ENCODE data around the gene TAS1R1.
A peak's percentile ranks its signal among the peaks of the same experiment; 100 is the strongest.
"Not testable (repeated sequence)": the region's sequence is repeated elsewhere in the genome, so short reads cannot be mapped to it uniquely, and the experiment has no call there.

The TAS1R1 gene

GRCh38 chr1:6523566-6523965 lies 31.5 kb upstream of the TAS1R1 start:
- peak; percentile 20 to 29 for DNase-seq

- DNase-seq: no peak
Observed at GRCh38 chr1:6526316-6526715, 28.8 kb upstream of the TAS1R1 start.

- no peak for DNase-seq
Observed at GRCh38 chr1:6528492-6528891, 26.6 kb upstream of the TAS1R1 start.

- no peak for DNase-seq
Observed at GRCh38 chr1:6530504-6531160, 24.5 kb upstream of the TAS1R1 start.

- no peak for DNase-seq
Observed at GRCh38 chr1:6531996-6532395, 23.1 kb upstream of the TAS1R1 start.

GRCh38 chr1:6534248-6534822 lies 20.8 kb upstream of the TAS1R1 start:
- no peak for DNase-seq

- DNase-seq: no peak
Observed at GRCh38 chr1:6535214-6535613, 19.9 kb upstream of the TAS1R1 start.

- no peak for DNase-seq
Observed at GRCh38 chr1:6536291-6536690, 18.8 kb upstream of the TAS1R1 start.

GRCh38 chr1:6538956-6539355 lies 16.2 kb upstream of the TAS1R1 start:
- DNase-seq: no peak

- DNase-seq: no peak
Observed at GRCh38 chr1:6544831-6545230, 10.3 kb upstream of the TAS1R1 start.

- DNase-seq: no peak
Observed at GRCh38 chr1:6545276-6546112, 9.6 kb upstream of the TAS1R1 start.

GRCh38 chr1:6546326-6546725 lies 8.8 kb upstream of the TAS1R1 start:
- no peak for DNase-seq

GRCh38 chr1:6547301-6547700 lies 7.8 kb upstream of the TAS1R1 start:
- DNase-seq: no peak

- peak; percentile 85 to 88 for DNase-seq
Observed at GRCh38 chr1:6554031-6554906, 838 bp upstream of the TAS1R1 start, which contains the start of gene NOL9. Gene NOL9, minus strand, starts transcription at chr1:6554513. Its CDS starts 11 bp downstream, at chr1:6554502.

GRCh38 chr1:6557597-6557996 lies 2.5 kb downstream of the TAS1R1 start:
- DNase-seq: no peak

GRCh38 chr1:6559161-6559560 lies 4.1 kb downstream of the TAS1R1 start:
- DNase-seq: not testable (repeated sequence)

- DNase-seq: no peak
Observed at GRCh38 chr1:6560267-6560666, 5.2 kb downstream of the TAS1R1 start.

GRCh38 chr1:6569033-6569432 lies 13.9 kb downstream of the TAS1R1 start:
- no peak for DNase-seq

GRCh38 chr1:6570100-6570499 lies 15.0 kb downstream of the TAS1R1 start:
- DNase-seq: no peak

- DNase-seq: no peak
Observed at GRCh38 chr1:6570987-6571386, 15.9 kb downstream of the TAS1R1 start.

- no peak for DNase-seq
Observed at GRCh38 chr1:6572653-6573383, 17.7 kb downstream of the TAS1R1 start.

- DNase-seq: no peak
Observed at GRCh38 chr1:6574025-6574620, 19.0 kb downstream of the TAS1R1 start.
